ENCODE measurements around the gene XRN2.

XRN2 gene

GRCh38 chr20:21303061-21303871 lies at the start of gene XRN2:
XRN2 (plus strand) TSS chr20:21303331; CDS start chr20:21303399, 68 bp downstream.
- peak; percentile 93 for DNase-seq

GRCh38 chr20:21257192-21257591 lies 45.9 kb upstream of the XRN2 start:
- DNase-seq = no peak

GRCh38 chr20:21258411-21258810 lies 44.7 kb upstream of the XRN2 start:
- DNase-seq = no peak

- DNase-seq = no peak
Measured at GRCh38 chr20:21259346-21259745, 43.8 kb upstream of the XRN2 start.

- no peak for DNase-seq
Measured at GRCh38 chr20:21262812-21263211, 40.3 kb upstream of the XRN2 start.

- no peak for DNase-seq
Measured at GRCh38 chr20:21265261-21266190, 37.6 kb upstream of the XRN2 start.

- DNase-seq = no peak
Measured at GRCh38 chr20:21266191-21266536, 37.0 kb upstream of the XRN2 start.

GRCh38 chr20:21269772-21270171 lies 33.4 kb upstream of the XRN2 start:
- no peak for DNase-seq

- DNase-seq = no peak
Measured at GRCh38 chr20:21270806-21271205, 32.3 kb upstream of the XRN2 start.

- no peak for DNase-seq
Measured at GRCh38 chr20:21272279-21272678, 30.9 kb upstream of the XRN2 start.

GRCh38 chr20:21272679-21273078 lies 30.5 kb upstream of the XRN2 start:
- no peak for DNase-seq

- no peak for DNase-seq
Measured at GRCh38 chr20:21273755-21274386, 29.3 kb upstream of the XRN2 start.

- no peak for DNase-seq
Measured at GRCh38 chr20:21278829-21279228, 24.3 kb upstream of the XRN2 start.

GRCh38 chr20:21279706-21280521 lies 23.2 kb upstream of the XRN2 start:
- no peak for DNase-seq

- DNase-seq = no peak
Measured at GRCh38 chr20:21280522-21281016, 22.6 kb upstream of the XRN2 start.

GRCh38 chr20:21286775-21287174 lies 16.4 kb upstream of the XRN2 start:
- DNase-seq = no peak

- DNase-seq = no peak
Measured at GRCh38 chr20:21288587-21289370, 14.4 kb upstream of the XRN2 start.

- DNase-seq = no peak
Measured at GRCh38 chr20:21289651-21290050, 13.5 kb upstream of the XRN2 start.

GRCh38 chr20:21291026-21291425 lies 12.1 kb upstream of the XRN2 start:
- no peak for DNase-seq

GRCh38 chr20:21294755-21295154 lies 8.4 kb upstream of the XRN2 start:
- no peak for DNase-seq

- no peak for DNase-seq
Measured at GRCh38 chr20:21301940-21302663, 1.0 kb upstream of the XRN2 start.
